Fibroblast of skin of right biceps (primary cell): ENCODE results near the gene MRO.
"Not testable (repeated sequence)": the region's sequence is repeated elsewhere in the genome, so short reads cannot be mapped to it uniquely, and the experiment has no call there.

Source experiments
- DNase-seq: peaks from one replicate; pipeline ENCODE4 v3.0.0-alpha.2; 2013

Gene MRO

GRCh38 chr18:50791599-50792438 is 28.0 kb downstream of the MRO start:
- no peak for DNase-seq

GRCh38 chr18:50790948-50791347 is 28.9 kb downstream of the MRO start:
- no peak for DNase-seq

- no peak for DNase-seq
Observed at GRCh38 chr18:50790241-50790640, 29.6 kb downstream of the MRO start.

GRCh38 chr18:50788284-50788683 is 31.5 kb downstream of the MRO start:
- peak; percentile 11 for DNase-seq

- peak; percentile 12 for DNase-seq
Observed at GRCh38 chr18:50786864-50787263, 33.0 kb downstream of the MRO start.

- DNase-seq = no peak
Observed at GRCh38 chr18:50783553-50783952, 36.3 kb downstream of the MRO start.

GRCh38 chr18:50779021-50779420 is 40.8 kb downstream of the MRO start:
- not testable (repeated sequence) for DNase-seq

GRCh38 chr18:50776383-50776782 is 43.4 kb downstream of the MRO start:
- no peak for DNase-seq

- no peak for DNase-seq
Observed at GRCh38 chr18:50775726-50776125, 44.1 kb downstream of the MRO start.

GRCh38 chr18:50775207-50775606 is 44.6 kb downstream of the MRO start:
- no peak for DNase-seq

GRCh38 chr18:50769463-50769862 is 50.4 kb downstream of the MRO start:
- DNase-seq = no peak

GRCh38 chr18:50757358-50757757 is 62.5 kb downstream of the MRO start:
- no peak for DNase-seq

- no peak for DNase-seq
Observed at GRCh38 chr18:50754297-50754696, 65.5 kb downstream of the MRO start.

GRCh38 chr18:50753311-50753710 is 66.5 kb downstream of the MRO start:
- DNase-seq = no peak

- DNase-seq = no peak
Observed at GRCh38 chr18:50751947-50752346, 67.9 kb downstream of the MRO start.

GRCh38 chr18:50751490-50751889 is 68.3 kb downstream of the MRO start:
- DNase-seq = no peak

GRCh38 chr18:50750546-50750945 is 69.3 kb downstream of the MRO start:
- DNase-seq = no peak

- DNase-seq = no peak
Observed at GRCh38 chr18:50749945-50750344, 69.9 kb downstream of the MRO start.

GRCh38 chr18:50749421-50749820 is 70.4 kb downstream of the MRO start:
- DNase-seq = no peak

- DNase-seq = no peak
Observed at GRCh38 chr18:50748243-50749229, 71.3 kb downstream of the MRO start.

- no peak for DNase-seq
Observed at GRCh38 chr18:50747849-50748242, 72.0 kb downstream of the MRO start.

- DNase-seq = no peak
Observed at GRCh38 chr18:50745945-50746344, 73.9 kb downstream of the MRO start.
